PC-3 (cell line): Measurements from ENCODE around the gene SULF2.

ENCODE experiments used
- CTCF ChIP-seq: fragments of 300-600 bp; sonication (generic); conservative IDR thresholded peaks from 2 replicates; pipeline ENCODE4 v1.5.1; 2017; ENCODE audit warnings: antibody characterized with exemption, low read depth, mild to moderate bottlenecking, low read length
- EZH2 ChIP-seq: fragments of 300-600 bp; sonication (generic); IDR thresholded peaks from one replicate; pipeline ENCODE4 v1.6.1; 2017; ENCODE audit warnings: antibody characterized with exemption, mild to moderate bottlenecking, low read length; ENCODE audit not compliant: unreplicated experiment
- EZH2phosphoT487 ChIP-seq: fragments of 300-600 bp; sonication (generic); IDR thresholded peaks from 2 replicates; pipeline ENCODE4 v1.6.1; 2018; ENCODE audit warnings: mild to moderate bottlenecking, antibody characterized with exemption, low read length, borderline replicate concordance

- peak; percentile 32; the same call in 1 of the 2 replicates for TF ChIP-seq CTCF
- no peak for TF ChIP-seq EZH2
- no peak for TF ChIP-seq EZH2phosphoT487
These were observed 109.0 kb downstream of the SULF2 start for GRCh38 chr20:47676219-47676721.
